H1 (cell line): Measurements from ENCODE around the gene CREB1. TPM values are rescaled to one million over a fixed set of nuclear protein-coding genes. Genes with fewer than 3 reads are reported as not detected.

Experiments used
- FOSL1 ChIP-seq: IDR thresholded peaks from 2 replicates; pipeline ENCODE4 v1.6.1; 2011; ENCODE audit warnings: mild to moderate bottlenecking, low read depth, low read length, moderate library complexity; ENCODE audit not compliant: insufficient read depth
- SIN3A ChIP-seq, 2 experiments: IDR thresholded peaks in 1 of 2; conservative IDR thresholded peaks in 1 of 2; 2 replicates each; pipeline ENCODE4 v1.6.1; 2011 to 2012; ENCODE audit warnings: low read length in 2 of 2, improper control_type of control experiment in 1 of 2, low read depth in 1 of 2, mild to moderate bottlenecking in 1 of 2
- polyA plus RNA-seq, 7 experiments: library from polyadenylated mRNA; depleted of rRNA in 3 of 7; stranded (reverse) in 5 of 7; unstranded in 2 of 7; fragments of >200 nt in 5 of 7; fragments of 200-250 nt in 2 of 7; gene quantifications; 1 replicate in 5 of 7; 2 replicates in 1 of 7; 4 replicates in 1 of 7; pipeline versions ENCODE4 v1.2.1 to v1.2.3, GENCODE V29; 2011 to 2013; ENCODE audit warnings: missing spikeins in 2 of 7, mixed read lengths in 2 of 7
- total RNA-seq: library from RNA; stranded (reverse); fragmentation: NEBNext Ultra II Directional; extraction: Animal tissue kit (Norgen Biotek cat#: 25700); gene quantifications from 2 replicates; pipeline ENCODE4 v1.2.1, GENCODE V29; 2021

CREB1 gene
- total and polyA plus RNA-seq, 2 of the 8 experiments (the other 6 are each of a cell fraction or from before 2014, with no cell fraction given), result 46.3 to 99.0 TPM

GRCh38 chr2:207567671-207568070 is 37.9 kb downstream of the CREB1 start (continued):
- TF ChIP-seq SIN3A (conservative IDR thresholded peaks at IDR 0.05 in 1 of 2, IDR thresholded peaks at IDR 0.05 in 1 of 2; ENCODE audit: low read depth in 1 of 2, low read length in 2 of 2), result no peak
- TF ChIP-seq FOSL1, result no peak
- TF ChIP-seq, all 59 proteins: peak for 0
